GM18507 (cell line): ENCODE data around the gene TTC19.
"Not testable (repeated sequence)": the region's sequence is repeated elsewhere in the genome, so short reads cannot be mapped to it uniquely, and the experiment has no call there.

Source experiments
- DNase-seq: peaks from one replicate; pipeline ENCODE4 v3.0.0; 2011; ENCODE audit warnings: low read depth; ENCODE audit not compliant: insufficient read length; ENCODE audit errors: extremely low spot score
- FAIRE-seq: peaks from 2 replicates; lab custom pipeline; 2011; peaks lifted over from hg19 to GRCh38; lab: Jason Lieb, UNC

The TTC19 gene

GRCh38 chr17:15971098-15971678 is 28.4 kb upstream of the TTC19 start:
- FAIRE-seq (no peak), DNase-seq (no peak)

GRCh38 chr17:15971882-15972281 is 27.7 kb upstream of the TTC19 start:
- DNase-seq (no peak), FAIRE-seq (no peak)

GRCh38 chr17:15972497-15972951 is 27.1 kb upstream of the TTC19 start:
- FAIRE-seq (no peak), DNase-seq (no peak)

- FAIRE-seq (no peak), DNase-seq (no peak)
These were observed 26.6 kb upstream of the TTC19 start for GRCh38 chr17:15973016-15973415.

- DNase-seq (no peak), FAIRE-seq (no peak)
These were observed 25.8 kb upstream of the TTC19 start for GRCh38 chr17:15973834-15974233.

- no peak for FAIRE-seq
These were observed 21.7 kb upstream of the TTC19 start for GRCh38 chr17:15977894-15978293.

GRCh38 chr17:15978606-15979005 is 21.0 kb upstream of the TTC19 start:
- DNase-seq: no peak
- no peak for FAIRE-seq

More at GRCh38 chr17:15977894-15978293, 21.7 kb upstream of the TTC19 start:
- no peak for DNase-seq

GRCh38 chr17:15979013-15979412 is 20.6 kb upstream of the TTC19 start:
- DNase-seq, FAIRE-seq: not testable (repeated sequence)

- FAIRE-seq (peak; percentile 71), DNase-seq (no peak)
These were observed 18.4 kb upstream of the TTC19 start for GRCh38 chr17:15981208-15981607.

GRCh38 chr17:15981646-15982580 is 17.7 kb upstream of the TTC19 start:
- FAIRE-seq (no peak), DNase-seq (no peak)

- FAIRE-seq: no peak
- no peak for DNase-seq
These were observed 3.3 kb upstream of the TTC19 start for GRCh38 chr17:15996322-15996721.

- DNase-seq (no peak), FAIRE-seq (no peak)
These were observed 1.5 kb upstream of the TTC19 start for GRCh38 chr17:15998031-15998562.

GRCh38 chr17:15999974-16000827 is 577 bp downstream of the TTC19 start:
- FAIRE-seq: no peak
- no peak for DNase-seq

GRCh38 chr17:16001226-16001897 is 1.7 kb downstream of the TTC19 start:
- FAIRE-seq: no peak
- DNase-seq: no peak

GRCh38 chr17:16002708-16003260 is 3.2 kb downstream of the TTC19 start:
- FAIRE-seq (no peak), DNase-seq (no peak)

GRCh38 chr17:16003841-16004240 is 4.2 kb downstream of the TTC19 start:
- DNase-seq (no peak), FAIRE-seq (no peak)

GRCh38 chr17:16005636-16006035 is 6.0 kb downstream of the TTC19 start:
- DNase-seq (no peak), FAIRE-seq (no peak)

GRCh38 chr17:16007439-16007838 is 7.8 kb downstream of the TTC19 start:
- DNase-seq (no peak), FAIRE-seq (no peak)

- DNase-seq: no peak
- FAIRE-seq: no peak
These were observed 14.4 kb downstream of the TTC19 start for GRCh38 chr17:16013943-16014407.
